HG03135 (cell line): Measurements from ENCODE around the gene ROCK2.

Experiments used
- ATAC-seq: cut with Tn5 transposase; IDR thresholded peaks from one replicate; pipeline ENCODE4 v1.9.1; 2021; ENCODE audit warnings: mild to moderate bottlenecking, moderate library complexity; ENCODE audit not compliant: unreplicated experiment

The ROCK2 gene

GRCh38 chr2:11367170-11367730 lies 22.8 kb upstream of the ROCK2 start:
- ATAC-seq = no peak

- no peak for ATAC-seq
These were observed 21.9 kb upstream of the ROCK2 start for GRCh38 chr2:11366326-11366741.

- ATAC-seq = no peak
These were observed 20.9 kb upstream of the ROCK2 start for GRCh38 chr2:11365096-11365879.

- no peak for ATAC-seq
These were observed 20.1 kb upstream of the ROCK2 start for GRCh38 chr2:11364565-11364887.

GRCh38 chr2:11363868-11364564 lies 19.6 kb upstream of the ROCK2 start:
- ATAC-seq = no peak

GRCh38 chr2:11359865-11360264 lies 15.4 kb upstream of the ROCK2 start:
- ATAC-seq = no peak

GRCh38 chr2:11357428-11357972 lies 13.1 kb upstream of the ROCK2 start:
- no peak for ATAC-seq

- ATAC-seq = no peak
These were observed 12.3 kb upstream of the ROCK2 start for GRCh38 chr2:11356764-11357163.

- ATAC-seq = no peak
These were observed 11.0 kb upstream of the ROCK2 start for GRCh38 chr2:11355194-11356053.

- ATAC-seq = no peak
These were observed 10.1 kb upstream of the ROCK2 start for GRCh38 chr2:11354363-11355154.

GRCh38 chr2:11352781-11353537 lies 8.5 kb upstream of the ROCK2 start:
- no peak for ATAC-seq

- ATAC-seq = no peak
These were observed 3.8 kb upstream of the ROCK2 start for GRCh38 chr2:11348209-11348749.

GRCh38 chr2:11347403-11347959 lies 3.0 kb upstream of the ROCK2 start:
- no peak for ATAC-seq

- ATAC-seq = no peak
These were observed 1.6 kb upstream of the ROCK2 start for GRCh38 chr2:11346023-11346482.

- ATAC-seq = peak; percentile 27
These were observed 681 bp upstream of the ROCK2 start for GRCh38 chr2:11344956-11345677.

GRCh38 chr2:11343650-11344341 lies 640 bp downstream of the ROCK2 start:
- ATAC-seq = peak; percentile 36

GRCh38 chr2:11343368-11343649 lies 1.1 kb downstream of the ROCK2 start:
- ATAC-seq = peak; percentile 33
